Right lobe of liver (tissue), 6 donors: ENCODE measurements around the gene COL25A1. TPM values are rescaled to one million over a fixed set of nuclear protein-coding genes. Genes with fewer than 3 reads are reported as not detected.

Experiments used
- ATAC-seq, 4 donors: fragments of 200-7000 bp; cut with Tn5 transposase; one replicate each; pipeline ENCODE4 v1.9.1; 2020; ENCODE audit warnings: mild to moderate bottlenecking in 4 of 4, moderate library complexity in 4 of 4
- DNase-seq, 3 donors: peaks; one replicate each; pipeline ENCODE4 v3.0.0-alpha.2; 2020
- H3K27ac ChIP-seq, 3 donors: fragments of 200-600 bp; one replicate each; pipeline ENCODE4 v1.8.0; 2022
- H3K27me3 ChIP-seq, 2 donors: fragments of 200-600 bp; one replicate each; pipeline ENCODE4 v1.8.0; 2022
- H3K36me3 ChIP-seq, 4 donors: fragments of 200-600 bp; sonication (generic) in 1 of 4; one replicate each; pipeline versions ENCODE4 v1.5.1 to v1.8.0; 2017 to 2022; ENCODE audit warnings: control low read depth in 1 of 4
- H3K4me1 ChIP-seq, 4 donors: fragments of 200-600 bp; sonication (generic) in 1 of 4; one replicate each; pipeline versions ENCODE4 v1.5.1 to v1.8.0; 2017 to 2022; ENCODE audit warnings: control low read depth in 1 of 4
- H3K4me3 ChIP-seq, 3 donors: fragments of 200-600 bp; one replicate each; pipeline ENCODE4 v1.8.0; 2022
- H3K9me3 ChIP-seq, 4 donors: fragments of 200-600 bp; sonication (generic) in 1 of 4; one replicate each; pipeline versions ENCODE4 v1.5.1 to v1.8.0; 2017 to 2022; ENCODE audit warnings: control low read depth in 1 of 4
- CTCF ChIP-seq, 4 donors: fragments of 200-600 bp in 3 of 4; fragments of 450-650 bp in 1 of 4; IDR thresholded peaks; one replicate each; pipeline versions ENCODE4 v1.5.1 to v1.8.0; 2016 to 2022; ENCODE audit warnings: antibody characterized with exemption in 4 of 4, mild to moderate bottlenecking in 2 of 4
- POLR2A ChIP-seq: fragments of 450-650 bp; IDR thresholded peaks from one replicate; pipeline ENCODE4 v1.6.1; 2017; ENCODE audit warnings: antibody characterized with exemption, mild to moderate bottlenecking
- WGBS: methylation state at CpG from one replicate; pipeline ENCODE4 v1.1.6; 2018; ENCODE audit warnings: low coverage, low lambda C conversion rate; ENCODE audit not compliant: insufficient coverage; ENCODE audit errors: missing lambda C conversion rate; 5-methylcytosine and 5-hydroxymethylcytosine counted together
- intact Hi-C, 2 donors: fragments of 100-400 bp; cut with DNase I; formaldehyde crosslinking; loops; one replicate each; pipeline versions ENCODE4 v1.11.2 to v1.14.1; 2022
- total RNA-seq, 6 experiments: library from RNA; depleted of rRNA in 2 of 6; stranded (reverse); fragments of >200 nt in 2 of 6; fragmentation: NEBNext Ultra II Directional in 3 of 6; extraction: Animal tissue kit (Norgen Biotek cat#: 25700) in 3 of 6; gene quantifications; one replicate each; pipeline versions ENCODE4 v1.1.0 to v1.2.4, GENCODE V29; 2016 to 2023
- donor health status: DM: no; HTN: yes; CAD: no.
- donor health status: DM: no; HTN: no; CAD: no.
- donor health status: DM: no; HTN: no; CAD: no.
- donor health status: DM: no; HTN: yes; CAD: no.
- donor health status: DM: no; HTN: yes; CAD: no.

The COL25A1 gene
- total RNA-seq, 6 experiments from 2014 or later, result 0.06 to 4.8 (median 1.3) TPM

- TF ChIP-seq POLR2A, result no peak
- TF ChIP-seq CTCF (IDR thresholded peaks at IDR 0.05), result no peak
- Histone ChIP-seq H3K4me3 (no peak overlapping the region), H3K36me3 (no peaks in the 10 kb centered on the region), H3K9me3 (no peaks in the 10 kb centered on the region), H3K27ac (no peak overlapping the region), H3K27me3 (no peaks in the 10 kb centered on the region), H3K4me1 (no peaks in the 10 kb centered on the region)
- DNase-seq (no peak), ATAC-seq (no peak)
- intact Hi-C loops, result no loop called here
- WGBS, result 50% methylated on average over 4 of the region's 4 CpGs
These were observed 146.7 kb downstream of the COL25A1 start for GRCh38 chr4:109155682-109156283.

GRCh38 chr4:109155084-109155483 lies 147.4 kb downstream of the COL25A1 start:
- DNase-seq (no peak), ATAC-seq (no peak)
- no peak overlapping the region for H3K4me3 ChIP-seq
- TF ChIP-seq CTCF (IDR thresholded peaks at IDR 0.05), result no peak
- no peak for TF ChIP-seq POLR2A
- no peaks in the 10 kb centered on the region for H3K27me3 ChIP-seq
- H3K36me3 ChIP-seq, result no peaks in the 10 kb centered on the region
- intact Hi-C loops, result no loop called here
- no peaks in the 10 kb centered on the region for H3K9me3 ChIP-seq
- WGBS, result 71% methylated on average over 2 of the region's 2 CpGs
- no peaks in the 10 kb centered on the region for H3K4me1 ChIP-seq
- no peak overlapping the region for H3K27ac ChIP-seq

DNA sequence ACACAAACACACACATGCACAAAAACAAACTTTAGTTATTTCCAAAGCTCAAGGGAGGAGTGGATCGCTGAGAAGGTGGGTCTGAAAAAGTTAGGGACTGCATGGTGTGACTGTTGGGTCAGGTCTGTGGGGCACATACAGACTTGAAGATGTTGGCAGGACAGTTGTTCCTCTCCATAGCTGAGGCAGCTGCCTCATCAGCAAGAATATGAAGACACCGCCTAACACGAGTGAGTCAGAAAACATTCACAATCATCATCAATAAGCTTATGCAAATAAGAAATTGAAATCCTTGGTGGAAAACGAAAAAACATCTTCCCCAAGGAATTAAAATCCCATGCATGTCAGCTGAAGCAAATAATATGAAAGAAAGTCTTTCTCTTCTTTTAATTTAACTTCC lies 148.0 kb downstream of the COL25A1 start:
- no peaks in the 10 kb centered on the region for H3K36me3 ChIP-seq
- H3K4me3 ChIP-seq, result no peak overlapping the region
- intact Hi-C loops, result no loop called here
- no peak overlapping the region for H3K27ac ChIP-seq
- TF ChIP-seq POLR2A (no peak), CTCF (IDR thresholded peaks at IDR 0.05) (no peak)
- H3K4me1 ChIP-seq, result no peaks in the 10 kb centered on the region
- WGBS, result 61% methylated on average over 4 of the region's 4 CpGs
- no peaks in the 10 kb centered on the region for H3K9me3 ChIP-seq
- DNase-seq, result no peak
- no peaks in the 10 kb centered on the region for H3K27me3 ChIP-seq
- ATAC-seq, result no peak

DNA sequence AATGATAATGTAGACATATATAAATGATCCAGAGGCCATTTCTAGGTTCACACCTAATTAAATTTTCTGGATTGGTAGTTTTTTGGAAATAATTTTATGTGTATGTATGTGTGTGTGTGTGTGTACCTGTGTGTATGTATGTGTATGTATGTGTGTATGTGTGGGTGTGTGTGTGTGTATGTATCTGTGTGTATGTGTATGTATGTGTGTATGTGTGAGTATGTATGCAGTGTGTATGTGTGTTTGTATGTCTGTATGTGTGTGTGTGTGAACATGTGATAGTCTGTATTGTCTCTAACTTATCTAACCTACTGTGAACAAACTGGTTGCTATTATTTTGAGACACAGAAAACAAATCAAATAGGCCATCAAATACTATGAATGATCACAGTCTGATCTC lies 152.6 kb downstream of the COL25A1 start:
- no peak overlapping the region for H3K27ac ChIP-seq
- TF ChIP-seq CTCF (IDR thresholded peaks at IDR 0.05), result no peak
- no peak for TF ChIP-seq POLR2A
- DNase-seq (no peak), ATAC-seq (no peak)
- H3K9me3 ChIP-seq, result no peaks in the 10 kb centered on the region
- no peaks in the 10 kb centered on the region for H3K4me1 ChIP-seq
- intact Hi-C loops, result no loop called here
- H3K27me3 ChIP-seq, result no peaks in the 10 kb centered on the region
- no peaks in the 10 kb centered on the region for H3K36me3 ChIP-seq
- no peak overlapping the region for H3K4me3 ChIP-seq

- TF ChIP-seq CTCF (IDR thresholded peaks at IDR 0.05), result no peak
- ATAC-seq (no peak), DNase-seq (no peak)
- H3K27me3 ChIP-seq, result no peaks in the 10 kb centered on the region
- intact Hi-C loops, result no loop called here
- H3K36me3 ChIP-seq, result no peaks in the 10 kb centered on the region
- H3K27ac ChIP-seq, result no peak overlapping the region
- H3K9me3 ChIP-seq, result no peaks in the 10 kb centered on the region
- H3K4me1 ChIP-seq, result no peaks in the 10 kb centered on the region
- no peak overlapping the region for H3K4me3 ChIP-seq
- 37% methylated on average over 2 of the region's 2 CpGs for WGBS
These were observed 153.8 kb downstream of the COL25A1 start for GRCh38 chr4:109148577-109149075.
